GM12891 (cell line): ENCODE data around the gene ARHGAP15.

Experiments
- PAX5 ChIP-seq: IDR thresholded peaks from 2 replicates; pipeline ENCODE4 v1.6.1; 2011; ENCODE audit warnings: low read length, moderate library complexity, mild to moderate bottlenecking; ENCODE audit not compliant: insufficient read depth, severe bottlenecking
- POLR2A ChIP-seq: IDR thresholded peaks from 2 replicates; pipeline ENCODE4 v1.6.1; 2011; ENCODE audit warnings: low read depth, low read length, control low read depth
- POLR2AphosphoS5 ChIP-seq: IDR thresholded peaks from 2 replicates; pipeline ENCODE4 v1.6.1; 2011; ENCODE audit warnings: low read depth, low read length, control low read depth
- POU2F2 ChIP-seq: IDR thresholded peaks from 2 replicates; pipeline ENCODE4 v1.6.1; 2011; ENCODE audit warnings: low read depth, mild to moderate bottlenecking, control low read depth, low read length, moderate library complexity
- SPI1 ChIP-seq: IDR thresholded peaks from 2 replicates; pipeline ENCODE4 v1.6.1; 2011; ENCODE audit warnings: low read depth, low read length, control low read depth
- TAF1 ChIP-seq: IDR thresholded peaks from 2 replicates; pipeline ENCODE4 v1.6.1; 2011; ENCODE audit warnings: low read depth, low read length, control low read depth

DNA sequence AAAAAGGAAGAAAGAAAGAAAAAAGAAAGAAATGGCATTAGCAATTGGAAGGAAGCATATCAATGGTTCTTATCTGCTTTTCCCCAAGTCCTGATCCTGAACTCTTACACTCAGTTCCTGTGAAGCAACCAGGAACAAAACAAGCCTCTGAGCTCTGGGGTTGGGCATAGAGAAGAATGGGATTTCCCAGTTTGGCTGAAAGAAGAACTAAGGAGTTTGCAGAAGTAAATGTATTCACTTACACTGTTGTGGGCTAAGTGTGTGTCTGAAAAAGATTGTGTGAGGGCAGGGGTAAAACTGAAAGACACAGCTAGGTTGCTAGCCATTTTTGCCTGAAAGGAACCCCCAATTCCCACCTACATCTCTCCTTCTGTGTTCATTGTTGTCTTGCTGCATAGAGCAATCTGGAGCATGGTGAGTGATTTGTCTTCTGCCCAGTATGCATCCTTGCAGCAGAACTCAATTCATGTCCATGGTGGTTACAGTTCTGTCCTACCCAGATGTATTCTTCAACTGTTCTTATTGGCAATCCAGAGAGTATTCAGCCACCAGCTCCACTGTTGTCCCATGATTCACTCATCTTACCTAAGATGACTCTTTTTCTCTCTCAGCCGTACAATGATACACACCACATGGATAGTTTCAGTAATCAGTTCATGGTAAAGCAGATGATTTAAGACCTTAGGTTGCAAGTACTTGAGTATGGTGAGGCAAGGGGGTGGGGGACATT lies 348.7 kb downstream of the ARHGAP15 start:
- TF ChIP-seq POLR2AphosphoS5 = no peak
- no peak for TF ChIP-seq SPI1
- TF ChIP-seq POLR2A = no peak
- TF ChIP-seq TAF1 = no peak
- TF ChIP-seq PAX5 = no peak
- no peak for TF ChIP-seq POU2F2
